Suprapubic skin (tissue), 4 donors: Measurements from ENCODE around the gene SND1. TPM values are rescaled to one million over a fixed set of nuclear protein-coding genes. Genes with fewer than 3 reads are reported as not detected.

ENCODE experiments used
- DNase-seq, 2 donors: peaks; one replicate each; pipeline ENCODE4 v3.0.0-alpha.2; 2019; ENCODE audit warnings: low spot score in 2 of 2
- H3K27ac ChIP-seq: fragments of 200-600 bp; sonication (generic); one replicate; pipeline ENCODE4 v1.5.1; 2019
- H3K27me3 ChIP-seq: fragments of 200-600 bp; sonication (generic); one replicate; pipeline ENCODE4 v1.5.1; 2019
- H3K36me3 ChIP-seq: fragments of 200-600 bp; sonication (generic); one replicate; pipeline ENCODE4 v1.5.1; 2019
- H3K4me1 ChIP-seq: fragments of 200-600 bp; sonication (generic); one replicate; pipeline ENCODE4 v1.5.1; 2019
- H3K4me3 ChIP-seq: fragments of 200-600 bp; sonication (generic); one replicate; pipeline ENCODE4 v1.5.1; 2019; ENCODE audit warnings: mild to moderate bottlenecking
- H3K9me3 ChIP-seq: fragments of 200-600 bp; sonication (generic); one replicate; pipeline ENCODE4 v1.5.1; 2019
- CTCF ChIP-seq, 2 donors: fragments of 200-600 bp in 1 of 2; fragments of 450-650 bp in 1 of 2; sonication (generic) in 1 of 2; IDR thresholded peaks; one replicate each; pipeline ENCODE4 v1.5.1; 2016 to 2019; ENCODE audit warnings: antibody characterized with exemption in 2 of 2, mild to moderate bottlenecking in 1 of 2, moderate library complexity in 1 of 2
- EP300 ChIP-seq: sonication (generic); formaldehyde crosslinking; IDR thresholded peaks from one replicate; pipeline ENCODE4 v1.6.1; 2017; ENCODE audit warnings: antibody characterized with exemption
- POLR2A ChIP-seq, 2 donors: fragments of 450-650 bp; IDR thresholded peaks; one replicate each; pipeline ENCODE4 v1.6.1; 2017; ENCODE audit warnings: antibody characterized with exemption in 2 of 2, mild to moderate bottlenecking in 2 of 2, moderate library complexity in 2 of 2
- POLR2AphosphoS5 ChIP-seq, 3 donors: sonication (generic); formaldehyde crosslinking; IDR thresholded peaks; one replicate each; pipeline ENCODE4 v1.6.1; 2017; ENCODE audit warnings: antibody characterized with exemption in 3 of 3
- WGBS: methylation state at CpG from one replicate; pipeline ENCODE4 v1.1.5; 2018; 5-methylcytosine and 5-hydroxymethylcytosine counted together
- total RNA-seq, 4 donors: library from RNA; depleted of rRNA; stranded (reverse); fragments of >200 nt; gene quantifications; one replicate each; pipeline ENCODE4 v1.1.0, GENCODE V29; 2016

Gene SND1
- total RNA-seq, 4 donors from 2014 or later: 72.2 to 99.8 (median 77.2) TPM

DNA sequence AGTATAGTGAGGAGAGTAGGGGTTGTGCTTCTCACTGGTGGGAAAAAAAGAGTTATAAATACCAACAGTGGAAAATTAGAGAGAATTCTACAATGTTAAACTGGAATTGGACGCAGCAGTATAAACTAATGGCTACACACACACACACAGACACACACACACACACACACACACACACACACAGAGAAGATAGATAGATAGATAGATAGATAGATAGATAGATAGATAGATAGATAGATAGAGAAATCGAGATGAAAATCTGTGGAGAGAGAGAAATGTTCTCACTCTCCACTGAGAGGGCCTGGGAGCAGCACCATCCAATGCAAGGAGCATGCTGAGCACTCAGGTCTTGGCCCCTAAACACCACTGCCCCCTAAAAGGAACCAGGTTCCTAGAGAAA is 479.1 kb downstream of the SND1 start:
- no peak for TF ChIP-seq POLR2AphosphoS5 (IDR thresholded peaks at IDR 0.05)
- TF ChIP-seq CTCF (IDR thresholded peaks at IDR 0.05): no peak
- TF ChIP-seq POLR2A (IDR thresholded peaks at IDR 0.05): no peak
- no peak for TF ChIP-seq EP300
- H3K4me3 ChIP-seq: no peak overlapping the region
- H3K36me3 ChIP-seq: no peaks in the 10 kb centered on the region
- H3K4me1 ChIP-seq: peaks cover 17% of the 10 kb centered on the region
- H3K9me3 ChIP-seq: no peaks in the 10 kb centered on the region
- DNase-seq: no peak
- H3K27me3 ChIP-seq: peaks cover 58% of the 10 kb centered on the region
- WGBS: 80% methylated on average over 2 of the region's 2 CpGs
- H3K27ac ChIP-seq: no peak overlapping the region

DNA sequence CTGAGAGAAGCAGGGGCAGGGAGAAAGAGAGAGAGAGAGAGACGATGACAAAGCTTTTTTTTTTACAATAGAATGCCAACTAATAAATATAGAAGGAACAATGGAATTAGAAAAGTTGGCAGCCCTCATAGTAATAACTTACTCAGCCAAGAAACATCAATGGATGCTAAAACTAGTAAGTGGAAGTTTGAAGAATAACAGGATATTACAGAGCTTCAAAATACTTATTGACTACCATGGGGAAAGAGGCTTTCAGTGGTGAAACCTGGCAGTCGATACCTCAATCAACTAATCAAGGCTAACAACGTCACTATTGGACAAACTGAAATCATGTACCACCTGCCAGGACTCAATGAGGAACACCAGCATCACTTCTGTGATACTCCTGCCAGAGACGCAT is 479.7 kb downstream of the SND1 start:
- no peak for DNase-seq
- TF ChIP-seq POLR2AphosphoS5 (IDR thresholded peaks at IDR 0.05) (no peak), EP300 (no peak), POLR2A (IDR thresholded peaks at IDR 0.05) (no peak), CTCF (IDR thresholded peaks at IDR 0.05) (no peak)
- Histone ChIP-seq H3K4me3 (no peak overlapping the region), H3K27ac (no peak overlapping the region), H3K27me3 (peaks cover 63% of the 10 kb centered on the region), H3K36me3 (no peaks in the 10 kb centered on the region), H3K9me3 (no peaks in the 10 kb centered on the region), H3K4me1 (peaks cover 19% of the 10 kb centered on the region)
- 51% methylated on average over 4 of the region's 4 CpGs for WGBS

DNA sequence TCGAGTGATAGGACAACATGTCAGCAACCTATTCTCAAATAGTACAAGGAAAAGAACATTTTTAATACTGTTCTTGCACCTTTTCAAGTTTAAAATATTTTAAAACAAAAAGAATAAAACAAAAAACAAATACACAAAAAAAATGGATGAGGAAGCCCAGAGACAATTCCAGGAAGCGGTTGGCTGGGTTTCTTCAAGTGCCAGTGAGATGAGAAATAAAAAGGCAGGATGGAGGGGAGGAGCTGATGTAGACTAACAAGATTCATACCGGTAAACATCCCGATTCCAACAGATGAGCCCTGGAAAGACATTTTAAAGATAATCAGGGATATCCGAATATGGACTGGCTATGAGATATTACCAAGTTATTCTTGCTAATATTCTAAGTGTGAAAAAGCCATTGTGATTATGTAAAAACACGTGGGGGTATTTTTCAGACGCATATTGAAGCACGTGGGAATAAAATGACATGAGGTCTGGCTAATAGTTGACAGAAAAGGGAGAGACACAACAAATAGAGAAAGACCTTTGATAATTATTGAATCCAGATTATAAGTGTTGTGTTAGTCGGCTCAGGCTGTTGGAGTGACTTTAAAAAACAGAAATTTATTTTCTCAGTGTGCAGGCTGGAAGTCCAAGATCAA is 480.6 kb downstream of the SND1 start:
- Histone ChIP-seq H3K36me3 (no peaks in the 10 kb centered on the region), H3K4me1 (peaks cover 19% of the 10 kb centered on the region), H3K27ac (no peak overlapping the region), H3K4me3 (no peak overlapping the region), H3K9me3 (no peaks in the 10 kb centered on the region), H3K27me3 (peaks cover 70% of the 10 kb centered on the region)
- no peak for DNase-seq
- 50% methylated on average over 9 of the region's 9 CpGs for WGBS
- TF ChIP-seq EP300: no peak
- no peak for TF ChIP-seq POLR2A (IDR thresholded peaks at IDR 0.05)
- TF ChIP-seq POLR2AphosphoS5 (IDR thresholded peaks at IDR 0.05): no peak
- TF ChIP-seq CTCF (IDR thresholded peaks at IDR 0.05): no peak

DNA sequence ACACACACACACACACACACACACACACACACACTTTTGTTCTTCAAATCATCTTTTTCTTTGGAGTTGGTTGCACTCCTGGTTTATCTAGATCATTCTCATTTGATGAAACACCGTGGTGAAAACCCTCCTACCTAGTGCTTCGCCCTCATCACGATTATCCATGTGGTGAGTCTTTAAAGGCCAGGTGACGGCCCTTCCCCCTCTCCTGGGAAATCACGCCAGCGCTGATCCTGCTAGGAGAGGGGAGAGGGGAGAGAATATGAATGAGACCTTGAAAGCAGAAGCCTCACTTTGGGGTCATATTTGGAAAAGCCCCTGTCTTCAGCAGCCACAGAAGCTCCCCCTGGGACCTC is 483.1 kb downstream of the SND1 start:
- no peak overlapping the region for H3K27ac ChIP-seq
- 3% methylated on average over 6 of the region's 6 CpGs for WGBS
- peaks cover 71% of the 10 kb centered on the region for H3K27me3 ChIP-seq
- TF ChIP-seq CTCF (IDR thresholded peaks at IDR 0.05): no peak
- TF ChIP-seq POLR2A (IDR thresholded peaks at IDR 0.05): no peak
- TF ChIP-seq EP300: no peak
- TF ChIP-seq POLR2AphosphoS5 (IDR thresholded peaks at IDR 0.05): no peak
- peak overlapping the region; percentile 58 for H3K4me3 ChIP-seq
- peaks cover 19% of the 10 kb centered on the region for H3K4me1 ChIP-seq
- no peaks in the 10 kb centered on the region for H3K9me3 ChIP-seq
- H3K36me3 ChIP-seq: no peaks in the 10 kb centered on the region
- DNase-seq: no peak

GRCh38 chr7:128135515-128136214 is 483.7 kb downstream of the SND1 start:
- DNase-seq: no peak
- TF ChIP-seq CTCF (IDR thresholded peaks at IDR 0.05) (peak; percentile 50 to 99), EP300 (no peak), POLR2AphosphoS5 (IDR thresholded peaks at IDR 0.05) (no peak)
- WGBS: 4% methylated on average over 17 of the region's 57 CpGs

More at GRCh38 chr7:128135515-128136214, 483.7 kb downstream of the SND1 start:
- peaks cover 19% of the 10 kb centered on the region for H3K4me1 ChIP-seq
- H3K27me3 ChIP-seq: peaks cover 66% of the 10 kb centered on the region
- no peak overlapping the region for H3K27ac ChIP-seq
- no peaks in the 10 kb centered on the region for H3K9me3 ChIP-seq
- no peaks in the 10 kb centered on the region for H3K36me3 ChIP-seq
- H3K4me3 ChIP-seq: peak overlapping the region; percentile 58
